HepG2 (cell line): ENCODE measurements around the gene ARHGEF40. TPM values are rescaled to one million over a fixed set of nuclear protein-coding genes. Genes with fewer than 3 reads are reported as not detected.

Experiments
- BORCS8-MEF2B ChIP-seq: sonication (generic); formaldehyde crosslinking; IDR thresholded peaks from 2 replicates; pipeline ENCODE4 v1.8.0; 2022; ENCODE audit warnings: mild to moderate bottlenecking, missing genetic modification reagents
- CBX5 ChIP-seq: sonication (generic); formaldehyde crosslinking; IDR thresholded peaks from 2 replicates; pipeline ENCODE4 v1.4.0; 2020; ENCODE audit warnings: missing genetic modification reagents, borderline replicate concordance
- GATAD2A ChIP-seq: IDR thresholded peaks from 2 replicates; pipeline ENCODE4 v1.6.1; 2016
- IKZF5 ChIP-seq: IDR thresholded peaks from 2 replicates; pipeline ENCODE4 v1.6.1; 2018; ENCODE audit warnings: missing genetic modification reagents, mild to moderate bottlenecking, missing compliant biosample characterization
- KLF12 ChIP-seq: sonication (generic); formaldehyde crosslinking; IDR thresholded peaks from 2 replicates; pipeline ENCODE4 v1.4.0; 2020; ENCODE audit warnings: missing genetic modification reagents, borderline replicate concordance
- NR2C2 ChIP-seq: sonication (generic); formaldehyde crosslinking; IDR thresholded peaks from 2 replicates; pipeline ENCODE4 v1.4.0; 2020; ENCODE audit warnings: missing genetic modification reagents, mild to moderate bottlenecking, moderate library complexity, borderline replicate concordance
- RARG ChIP-seq: sonication (generic); formaldehyde crosslinking; IDR thresholded peaks from 2 replicates; pipeline ENCODE4 v1.4.0; 2020; ENCODE audit warnings: low read depth, mild to moderate bottlenecking, missing genetic modification reagents
- REST ChIP-seq, 2 experiments: IDR thresholded peaks; 2 replicates each; pipeline ENCODE4 v1.6.1; 2011 to 2012; ENCODE audit warnings: low read length in 2 of 2, borderline replicate concordance in 1 of 2, low read depth in 1 of 2, mild to moderate bottlenecking in 1 of 2, moderate library complexity in 1 of 2
- STAG1 ChIP-seq: sonication (generic); formaldehyde crosslinking; IDR thresholded peaks from 2 replicates; pipeline ENCODE4 v1.4.0; 2020; ENCODE audit warnings: missing genetic modification reagents
- TEAD3 ChIP-seq: optimal IDR thresholded peaks from 2 replicates; pipeline ENCODE3; 2016; ENCODE audit warnings: borderline replicate concordance
- TEF ChIP-seq: sonication (generic); formaldehyde crosslinking; IDR thresholded peaks from 2 replicates; pipeline ENCODE4 v1.5.0; 2020; ENCODE audit warnings: missing genetic modification reagents
- ZFP62 ChIP-seq: sonication (generic); formaldehyde crosslinking; IDR thresholded peaks from 2 replicates; pipeline ENCODE4 v1.4.0; 2020; ENCODE audit warnings: missing genetic modification reagents
- ZFY ChIP-seq: sonication (generic); formaldehyde crosslinking; IDR thresholded peaks from 2 replicates; pipeline ENCODE4 v1.4.0; 2020; ENCODE audit warnings: missing genetic modification reagents
- ZMAT3 ChIP-seq: sonication (generic); formaldehyde crosslinking; conservative IDR thresholded peaks from 2 replicates; pipeline ENCODE4 v1.7.0; 2021; ENCODE audit warnings: missing genetic modification reagents
- ZNF331 ChIP-seq: sonication (generic); formaldehyde crosslinking; IDR thresholded peaks from 2 replicates; pipeline ENCODE4 v1.4.0; 2020; ENCODE audit warnings: missing genetic modification reagents
- ZNF333 ChIP-seq: sonication (generic); formaldehyde crosslinking; IDR thresholded peaks from 2 replicates; pipeline ENCODE4 v1.4.0; 2020; ENCODE audit warnings: mild to moderate bottlenecking, missing genetic modification reagents, borderline replicate concordance
- ZNF83 ChIP-seq: sonication (generic); formaldehyde crosslinking; IDR thresholded peaks from 2 replicates; pipeline ENCODE4 v1.4.0; 2020; ENCODE audit warnings: missing genetic modification reagents, mild to moderate bottlenecking, borderline replicate concordance
- polyA plus RNA-seq, 8 experiments: library from polyadenylated mRNA; depleted of rRNA in 3 of 8; stranded (reverse) in 7 of 8; unstranded in 1 of 8; fragments of >200 nt; fragmentation: Illumina TruSeq in 4 of 8; extraction: Trizol in 4 of 8; gene quantifications; 2 replicates each; pipeline versions ENCODE4 v1.2.1 to v1.2.3, GENCODE V29; 2011 to 2016; ENCODE audit warnings: low read depth in 4 of 8, missing spikeins in 1 of 8, mixed read lengths in 1 of 8; ENCODE audit not compliant: insufficient read depth in 1 of 8
- total RNA-seq, 5 experiments: library from RNA; depleted of rRNA; stranded (reverse); fragments of >200 nt; fragmentation: Illumina TruSeq; extraction: Trizol; gene quantifications; 2 replicates each; pipeline ENCODE4 v1.2.3, GENCODE V29; 2016; ENCODE audit warnings: low read depth in 1 of 5
- TF ChIP-seq, protein P1 (sequence below): sonication (generic); formaldehyde crosslinking; IDR thresholded peaks from 2 replicates; pipeline ENCODE4 v1.9.0; 2021; ENCODE audit warnings: missing genetic modification reagents, borderline replicate concordance
- TF ChIP-seq, protein P2 (sequence below): sonication (generic); formaldehyde crosslinking; IDR thresholded peaks from 2 replicates; pipeline ENCODE4 v1.5.0; 2020; ENCODE audit warnings: mild to moderate bottlenecking, missing genetic modification reagents
- TF ChIP-seq, protein P3 (sequence below): sonication (generic); formaldehyde crosslinking; IDR thresholded peaks from 2 replicates; pipeline ENCODE4 v1.8.1; 2023; ENCODE audit warnings: mild to moderate bottlenecking, missing genetic modification reagents

ARHGEF40 gene
- total and polyA plus RNA-seq, 2 of the 13 experiments (the other 11 are each of a cell fraction or from before 2014, with no cell fraction given): 28.1 to 78.1 TPM

GRCh38 chr14:21055432-21056117 is 14.5 kb upstream of the ARHGEF40 start (continued):
- TF ChIP-seq REST (IDR thresholded peaks at IDR 0.05; ENCODE audit: borderline replicate concordance in 1 of 2, low read depth in 1 of 2, low read length in 2 of 2) (peak in 1 of 2 experiments; percentile 68; a peak in 1 of 4 replicates), BORCS8-MEF2B (CRISPR knock-in tag) (no peak; the same call in 1 of the 2 replicates), TEAD3 (CRISPR knock-in tag) (peak; percentile 75), ZFY (peak; percentile 85), RARG (0 out of 2 replicates have a peak, but pooled peaks have one; percentile 22), STAG1 (CRISPR knock-in tag) (peak; percentile 35), ZNF331 (CRISPR knock-in tag) (peak; percentile 67), ZFP62 (CRISPR knock-in tag) (no peak), NR2C2 (CRISPR knock-in tag) (peak; percentile 55), TEF (CRISPR knock-in tag) (no peak), CBX5 (CRISPR knock-in tag) (peak; percentile 34; the same call in 1 of the 2 replicates), KLF12 (CRISPR knock-in tag) (peak; percentile 84; the same call in 1 of the 2 replicates), ZNF83 (CRISPR knock-in tag) (no peak), IKZF5 (CRISPR knock-in tag) (peak; percentile 98), ZNF333 (CRISPR knock-in tag) (no peak), ZMAT3 (CRISPR knock-in tag) (peak; percentile 84; the same call in 1 of the 2 replicates), GATAD2A (CRISPR knock-in tag) (peak; percentile 95)
- TF ChIP-seq, protein P1, sequence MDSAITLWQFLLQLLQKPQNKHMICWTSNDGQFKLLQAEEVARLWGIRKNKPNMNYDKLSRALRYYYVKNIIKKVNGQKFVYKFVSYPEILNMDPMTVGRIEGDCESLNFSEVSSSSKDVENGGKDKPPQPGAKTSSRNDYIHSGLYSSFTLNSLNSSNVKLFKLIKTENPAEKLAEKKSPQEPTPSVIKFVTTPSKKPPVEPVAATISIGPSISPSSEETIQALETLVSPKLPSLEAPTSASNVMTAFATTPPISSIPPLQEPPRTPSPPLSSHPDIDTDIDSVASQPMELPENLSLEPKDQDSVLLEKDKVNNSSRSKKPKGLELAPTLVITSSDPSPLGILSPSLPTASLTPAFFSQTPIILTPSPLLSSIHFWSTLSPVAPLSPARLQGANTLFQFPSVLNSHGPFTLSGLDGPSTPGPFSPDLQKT: no peak
- TF ChIP-seq, protein P2, sequence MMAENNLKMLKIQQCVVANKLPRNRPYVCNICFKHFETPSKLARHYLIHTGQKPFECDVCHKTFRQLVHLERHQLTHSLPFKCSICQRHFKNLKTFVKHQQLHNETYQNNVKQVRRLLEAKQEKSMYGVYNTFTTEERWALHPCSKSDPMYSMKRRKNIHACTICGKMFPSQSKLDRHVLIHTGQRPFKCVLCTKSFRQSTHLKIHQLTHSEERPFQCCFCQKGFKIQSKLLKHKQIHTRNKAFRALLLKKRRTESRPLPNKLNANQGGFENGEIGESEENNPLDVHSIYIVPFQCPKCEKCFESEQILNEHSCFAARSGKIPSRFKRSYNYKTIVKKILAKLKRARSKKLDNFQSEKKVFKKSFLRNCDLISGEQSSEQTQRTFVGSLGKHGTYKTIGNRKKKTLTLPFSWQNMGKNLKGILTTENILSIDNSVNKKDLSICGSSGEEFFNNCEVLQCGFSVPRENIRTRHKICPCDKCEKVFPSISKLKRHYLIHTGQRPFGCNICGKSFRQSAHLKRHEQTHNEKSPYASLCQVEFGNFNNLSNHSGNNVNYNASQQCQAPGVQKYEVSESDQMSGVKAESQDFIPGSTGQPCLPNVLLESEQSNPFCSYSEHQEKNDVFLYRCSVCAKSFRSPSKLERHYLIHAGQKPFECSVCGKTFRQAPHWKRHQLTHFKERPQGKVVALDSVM (CRISPR knock-in tag): peak; percentile 8; the same call in 1 of the 2 replicates
- TF ChIP-seq, protein P3, sequence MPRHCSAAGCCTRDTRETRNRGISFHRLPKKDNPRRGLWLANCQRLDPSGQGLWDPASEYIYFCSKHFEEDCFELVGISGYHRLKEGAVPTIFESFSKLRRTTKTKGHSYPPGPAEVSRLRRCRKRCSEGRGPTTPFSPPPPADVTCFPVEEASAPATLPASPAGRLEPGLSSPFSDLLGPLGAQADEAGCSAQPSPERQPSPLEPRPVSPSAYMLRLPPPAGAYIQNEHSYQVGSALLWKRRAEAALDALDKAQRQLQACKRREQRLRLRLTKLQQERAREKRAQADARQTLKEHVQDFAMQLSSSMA (CRISPR knock-in tag): no peak
